T-helper 1 cell treated with Interleukin-12 subunit alpha and Interleukin-12 subunit beta and Interleukin-4 antibody, amounts not matched to agents 30 μg/mL and 1 μg/mL, for 36 hours (primary cell): ENCODE results near the gene SLC7A5.
"Not testable (repeated sequence)": the region's sequence is repeated elsewhere in the genome, so short reads cannot be mapped to it uniquely, and the experiment has no call there.

ENCODE experiments used
- H3K27ac Mint-ChIP-seq: one replicate; pipeline ENCODE4 v1.8.0; 2021; ENCODE audit warnings: mild to moderate bottlenecking, mixed read lengths
- H3K27me3 Mint-ChIP-seq: one replicate; pipeline ENCODE4 v1.8.0; 2021; ENCODE audit warnings: low read depth, mixed read lengths
- H3K36me3 Mint-ChIP-seq: one replicate; pipeline ENCODE4 v1.8.0; 2021; ENCODE audit warnings: low read depth, mixed read lengths
- H3K4me1 Mint-ChIP-seq: one replicate; pipeline ENCODE4 v1.8.0; 2021; ENCODE audit warnings: low read depth, mixed read lengths
- H3K4me3 Mint-ChIP-seq: one replicate; pipeline ENCODE4 v1.8.0; 2021; ENCODE audit warnings: mild to moderate bottlenecking, moderate library complexity, mixed read lengths
- H3K9me3 Mint-ChIP-seq: one replicate; pipeline ENCODE4 v1.8.0; 2021; ENCODE audit warnings: mixed read lengths

SLC7A5 gene

DNA sequence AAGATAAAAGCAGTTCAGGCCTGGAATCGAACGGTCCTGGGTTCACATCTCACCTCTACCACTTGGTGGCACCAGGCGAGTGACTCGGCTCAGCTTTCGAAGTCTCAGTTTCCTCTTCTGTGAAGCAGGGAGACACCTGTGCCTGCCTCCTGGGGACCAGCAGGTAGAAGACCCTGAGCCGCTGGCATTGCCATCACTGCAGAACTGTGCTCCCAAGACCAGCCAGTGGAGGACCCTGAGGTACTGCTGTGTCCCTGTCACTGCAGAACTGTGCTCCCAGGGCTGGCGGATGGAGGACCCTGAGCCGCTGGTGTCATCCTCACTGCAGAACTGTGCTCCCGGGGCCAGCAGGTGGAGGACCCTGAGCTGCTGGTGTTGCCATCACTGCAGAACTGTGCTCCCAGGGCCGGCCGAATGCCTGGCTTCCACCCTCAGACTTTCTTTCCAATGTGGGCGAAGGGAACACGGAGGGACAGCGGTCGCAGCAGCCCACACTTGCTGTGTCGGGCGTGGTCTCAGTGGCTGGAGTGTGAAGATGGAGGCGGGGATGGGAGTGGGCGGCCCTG is 8.7 kb upstream of the SLC7A5 start:
- Mint-ChIP-seq H3K36me3 (peaks cover 3% of the 10 kb centered on the region), H3K4me1 (peaks cover 19% of the 10 kb centered on the region), H3K9me3 (peaks cover 9% of the 10 kb centered on the region), H3K27ac (no peak overlapping the region), H3K4me3 (no peak overlapping the region), H3K27me3 (no peaks in the 10 kb centered on the region)

GRCh38 chr16:87874639-87875427 is 5.5 kb upstream of the SLC7A5 start:
- peaks cover 42% of the 10 kb centered on the region for H3K4me1 Mint-ChIP-seq

GRCh38 chr16:87870418-87871291 is 1.3 kb upstream of the SLC7A5 start:
- peak overlapping the region; percentile 86 for H3K27ac Mint-ChIP-seq
- H3K27me3 Mint-ChIP-seq, H3K9me3 Mint-ChIP-seq: not testable (repeated sequence)
- H3K4me1 Mint-ChIP-seq = peaks cover 56% of the 10 kb centered on the region
- H3K4me3 Mint-ChIP-seq = peak overlapping the region; percentile 48
- peaks cover 20% of the 10 kb centered on the region for H3K36me3 Mint-ChIP-seq

More at GRCh38 chr16:87874639-87875427, 5.5 kb upstream of the SLC7A5 start:
- Mint-ChIP-seq H3K4me3 (peak overlapping the region; percentile 79), H3K27ac (peak overlapping the region; percentile 97), H3K36me3 (peaks cover 3% of the 10 kb centered on the region), H3K9me3 (peaks cover 8% of the 10 kb centered on the region), H3K27me3 (no peaks in the 10 kb centered on the region)

DNA sequence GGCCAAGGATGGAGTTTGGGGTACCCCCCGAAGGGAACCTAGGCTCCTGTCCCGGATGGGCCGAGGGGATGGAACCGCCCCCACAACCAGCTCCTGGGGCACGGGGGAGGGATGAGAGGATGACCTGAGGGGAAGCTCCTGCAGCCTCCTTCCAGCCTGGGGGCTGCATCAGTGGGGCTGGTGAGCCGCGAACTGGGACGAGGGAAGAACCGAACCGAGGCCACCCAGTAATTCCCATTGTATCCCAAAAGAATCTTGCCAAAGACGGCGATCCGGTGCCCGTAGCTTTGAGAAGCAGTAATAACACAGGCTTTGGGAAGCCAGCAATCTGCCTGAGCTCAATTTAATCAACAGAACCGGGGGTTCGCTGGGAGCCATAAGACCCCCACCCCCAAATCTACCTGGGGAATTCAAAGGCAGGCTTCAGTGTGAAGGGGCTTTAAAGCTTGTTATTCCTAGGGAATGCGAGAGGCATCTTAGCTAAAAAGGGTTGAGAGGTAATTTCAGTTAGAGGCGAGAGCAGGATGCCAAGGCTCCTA is 641 bp upstream of the SLC7A5 start:
- peak overlapping the region; percentile 48 for H3K4me3 Mint-ChIP-seq
- H3K27me3 Mint-ChIP-seq, H3K9me3 Mint-ChIP-seq: not testable (repeated sequence)
- H3K36me3 Mint-ChIP-seq = peaks cover 24% of the 10 kb centered on the region
- H3K27ac Mint-ChIP-seq = peak overlapping the region; percentile 73
- peaks cover 56% of the 10 kb centered on the region for H3K4me1 Mint-ChIP-seq

GRCh38 chr16:87868254-87869029 is 865 bp downstream of the SLC7A5 start:
- H3K4me1 Mint-ChIP-seq = peaks cover 59% of the 10 kb centered on the region
- H3K4me3 Mint-ChIP-seq = peak overlapping the region; percentile 99
- not testable (repeated sequence) for H3K27me3 Mint-ChIP-seq, H3K9me3 Mint-ChIP-seq
- H3K36me3 Mint-ChIP-seq = peaks cover 33% of the 10 kb centered on the region
- peak overlapping the region; percentile 100 for H3K27ac Mint-ChIP-seq

- Mint-ChIP-seq H3K4me1 (peaks cover 47% of the 10 kb centered on the region), H3K4me3 (peak overlapping the region; percentile 99), H3K36me3 (peaks cover 36% of the 10 kb centered on the region), H3K27ac (peak overlapping the region; percentile 100)
- not testable (repeated sequence) for H3K9me3 Mint-ChIP-seq, H3K27me3 Mint-ChIP-seq
Measured at GRCh38 chr16:87865902-87866555, 3.3 kb downstream of the SLC7A5 start.

DNA sequence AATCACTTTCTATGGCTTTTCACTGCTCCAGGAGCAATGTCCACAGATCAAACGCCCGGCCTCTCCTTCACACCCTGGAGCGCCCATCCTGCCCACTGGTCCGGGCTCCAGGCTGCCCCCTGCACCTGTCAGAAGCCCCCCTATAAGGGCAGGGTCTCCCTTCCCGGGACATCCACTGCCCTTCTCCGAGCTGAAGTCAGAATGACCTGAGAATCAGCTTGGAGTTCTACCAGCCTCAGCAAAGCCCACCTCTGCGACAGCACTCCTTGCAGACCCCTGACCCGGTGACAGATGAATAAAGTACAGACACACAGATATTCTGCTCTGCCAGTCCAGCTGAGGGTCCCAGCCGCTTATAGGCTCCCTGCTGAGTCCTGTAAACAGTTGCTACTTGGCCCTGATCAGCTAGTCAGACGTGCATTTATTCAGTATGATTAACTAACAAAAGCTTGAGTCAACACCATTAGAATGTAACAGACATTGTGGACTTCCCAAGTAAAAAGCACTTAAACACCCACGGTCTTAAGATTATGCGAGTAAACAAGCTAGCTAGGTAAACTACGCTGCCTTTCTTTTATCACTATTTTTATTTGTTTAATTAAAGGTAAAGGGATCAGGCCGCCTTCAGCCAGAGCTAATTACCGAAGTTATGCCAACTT is 4.8 kb downstream of the SLC7A5 start:
- peak overlapping the region; percentile 80 for H3K27ac Mint-ChIP-seq
- H3K27me3 Mint-ChIP-seq = no peaks in the 10 kb centered on the region
- no peaks in the 10 kb centered on the region for H3K9me3 Mint-ChIP-seq
- H3K4me1 Mint-ChIP-seq = peaks cover 47% of the 10 kb centered on the region
- H3K4me3 Mint-ChIP-seq = peak overlapping the region; percentile 31
- H3K36me3 Mint-ChIP-seq = peaks cover 44% of the 10 kb centered on the region

DNA sequence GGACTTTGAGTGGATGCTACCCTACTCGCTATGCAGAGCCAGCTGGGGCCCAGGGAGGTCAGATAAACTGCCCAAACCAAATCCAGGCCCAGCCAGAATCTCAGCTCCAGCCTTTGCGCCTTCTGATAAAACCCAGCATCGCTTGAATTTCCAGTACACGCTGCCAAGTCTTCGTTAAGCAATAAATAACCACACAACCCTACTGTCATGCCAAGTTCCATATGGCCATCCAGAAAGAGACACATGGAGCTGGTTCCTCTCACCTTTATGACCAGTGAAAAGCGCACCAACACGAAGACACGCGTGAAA is 6.0 kb downstream of the SLC7A5 start:
- Mint-ChIP-seq H3K4me1 (peaks cover 51% of the 10 kb centered on the region), H3K36me3 (peaks cover 40% of the 10 kb centered on the region), H3K4me3 (peak overlapping the region; percentile 17)
- H3K9me3 Mint-ChIP-seq, H3K27ac Mint-ChIP-seq, H3K27me3 Mint-ChIP-seq: not testable (repeated sequence)

GRCh38 chr16:87862597-87863326 is 6.5 kb downstream of the SLC7A5 start:
- H3K36me3 Mint-ChIP-seq = peaks cover 38% of the 10 kb centered on the region
- peak overlapping the region; percentile 26 for H3K27ac Mint-ChIP-seq
- H3K4me3 Mint-ChIP-seq, H3K27me3 Mint-ChIP-seq, H3K9me3 Mint-ChIP-seq: not testable (repeated sequence)
- H3K4me1 Mint-ChIP-seq = peaks cover 51% of the 10 kb centered on the region

DNA sequence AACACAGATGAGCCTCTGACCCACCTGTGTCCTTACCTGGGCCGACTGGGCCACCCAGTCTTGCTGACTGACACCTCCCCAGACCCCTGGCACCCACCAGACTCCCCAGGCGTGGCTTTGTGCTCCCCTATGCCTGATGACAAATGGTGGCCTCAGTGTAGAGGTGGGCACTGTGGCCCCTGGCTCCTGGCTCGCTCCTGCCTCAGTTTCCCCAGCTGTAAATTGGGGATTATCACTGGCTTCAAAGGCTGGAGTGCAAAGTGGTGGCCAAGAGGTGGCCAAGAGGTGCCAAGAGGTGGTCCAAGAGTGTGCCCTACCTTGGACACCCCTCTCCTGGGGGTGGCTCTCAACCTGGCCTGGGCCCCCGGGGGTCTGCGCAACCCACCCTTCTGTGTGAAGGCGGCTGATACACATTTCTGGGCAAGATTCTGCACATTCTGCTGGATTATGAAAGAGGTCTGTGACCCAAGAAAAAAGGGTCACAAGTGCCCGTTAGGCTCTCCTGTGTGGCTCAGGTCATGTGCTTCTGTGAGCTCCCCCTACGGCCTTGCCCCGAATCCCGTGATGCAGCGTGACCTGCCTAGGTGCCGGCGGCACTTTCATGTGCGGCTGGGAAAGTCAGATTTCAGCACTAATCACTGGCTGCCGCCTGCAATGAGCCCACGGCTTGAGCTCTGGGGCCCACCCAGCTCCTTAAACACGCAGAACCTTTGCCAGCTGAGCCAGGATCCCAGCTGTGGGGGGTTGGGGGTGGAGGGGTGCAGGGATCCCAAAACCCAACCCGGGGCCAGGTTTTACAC is 7.8 kb downstream of the SLC7A5 start:
- H3K4me3 Mint-ChIP-seq = not testable (repeated sequence)

GRCh38 chr16:87860553-87861299 is 8.6 kb downstream of the SLC7A5 start:
- no peaks in the 10 kb centered on the region for H3K9me3 Mint-ChIP-seq
- H3K4me1 Mint-ChIP-seq = peaks cover 53% of the 10 kb centered on the region
- peaks cover 34% of the 10 kb centered on the region for H3K36me3 Mint-ChIP-seq
- no peaks in the 10 kb centered on the region for H3K27me3 Mint-ChIP-seq
- peak overlapping the region; percentile 45 for H3K4me3 Mint-ChIP-seq
- peak overlapping the region; percentile 78 for H3K27ac Mint-ChIP-seq

More for the DNA sequence above, 7.8 kb downstream of the SLC7A5 start:
- peak overlapping the region; percentile 41 for H3K27ac Mint-ChIP-seq
- peaks cover 53% of the 10 kb centered on the region for H3K4me1 Mint-ChIP-seq
- H3K9me3 Mint-ChIP-seq, H3K27me3 Mint-ChIP-seq: not testable (repeated sequence)
- H3K36me3 Mint-ChIP-seq = peaks cover 38% of the 10 kb centered on the region
